ENCODE data around the gene BTNL8. TPM values are rescaled to one million over a fixed set of nuclear protein-coding genes. Genes with fewer than 3 reads are reported as not detected.

Gene BTNL8
- total RNA-seq (not detected), total RNA-seq (0 to 0.08 (median 0) reads per million in 29 experiments)
- total RNA-seq (2013) = not detected

- ChIA-PET CTCF (no interaction called here), POLR2A (no interaction called here)
- ATAC-seq (replicated peaks in 1 of 4) (no peak), DNase-seq (no peak)
- Mint-ChIP-seq H3K4me1 (no peaks in the 10 kb centered on the region), H3K36me3 (no peaks in the 10 kb centered on the region), H3K27ac (no peak within 1 kb of the TSS), H3K27me3 (peaks cover 3 to 5% of the 10 kb centered on the region in 2 donors), H3K4me3 (no peak within 1 kb of the TSS), H3K9me3 (no peaks in the 10 kb centered on the region)
- Histone ChIP-seq H3K27ac (ENCODE audit: low read length) (no peak within 1 kb of the TSS), H3K4me1 (ENCODE audit: control insufficient read depth in 1 of 2, extremely low read depth in 1 of 2, insufficient read depth in 2 of 2, low read length in 2 of 2) (no peaks in the 10 kb centered on the region), H3K4me3 (ENCODE audit: control insufficient read depth in 1 of 2, extremely low read depth in 1 of 2, low read length in 1 of 2) (no peak within 1 kb of the TSS), H3K9me3 (no peaks in the 10 kb centered on the region), H3K27me3 (replicated peaks in 1 of 2; ENCODE audit: control insufficient read depth in 2 of 2, extremely low read depth in 1 of 2, insufficient read depth in 2 of 2, low read length in 1 of 2) (no peaks in the 10 kb centered on the region), H3K36me3 (ENCODE audit: control insufficient read depth in 2 of 2, extremely low read depth in 1 of 2, insufficient read depth in 1 of 2, low read length in 1 of 2) (no peaks in the 10 kb centered on the region)
- 98% methylated on average over 6 of the region's 9 CpGs for WGBS (ENCODE audit: insufficient coverage)
Observed at GRCh38 chr5:180898621-180899246, at the start of gene BTNL8. TSS of gene BTNL8 (plus strand) at chr5:180899159. CDS start at chr5:180899311, 152 bp downstream.

- Mint-ChIP-seq H3K4me3 (no peak overlapping the region), H3K36me3 (peaks cover 73% of the 10 kb centered on the region), H3K27ac (no peak overlapping the region), H3K9me3 (peaks cover 9 to 39% (median 26%) of the 10 kb centered on the region in 3 donors), H3K27me3 (no peaks in the 10 kb centered on the region), H3K4me1 (peaks cover 16 to 23% (median 18%) of the 10 kb centered on the region in 3 donors)
- H3K36me3 ChIP-seq (ENCODE audit: control insufficient read depth in 2 of 2, extremely low read depth in 1 of 2, insufficient read depth in 1 of 2, low read length in 1 of 2) = peaks cover 14 to 36% of the 10 kb centered on the region in 2 donors
- CTCF ChIA-PET = interaction anchor here in 1 of 2 donors (1.4 kb wide), 1 partner anchor 11 kb away, joined by 9 read pairs; no protein-coding TSS in a partner anchor
- DNase-seq (no peak), ATAC-seq (replicated peaks in 1 of 4) (no peak)
- no peak overlapping the region for H3K27ac ChIP-seq (ENCODE audit: low read length)
- H3K9me3 ChIP-seq = peaks cover 20% of the 10 kb centered on the region
- H3K4me3 ChIP-seq (ENCODE audit: control insufficient read depth in 1 of 2, extremely low read depth in 1 of 2, low read length in 1 of 2) = no peak overlapping the region
- POLR2A ChIA-PET = no interaction called here
- no peaks in the 10 kb centered on the region for H3K4me1 ChIP-seq (ENCODE audit: control insufficient read depth in 1 of 2, extremely low read depth in 1 of 2, insufficient read depth in 2 of 2, low read length in 2 of 2)
- WGBS (ENCODE audit: insufficient coverage) = no CpG with 5 or more reads among the region's 4 CpGs
- no peaks in the 10 kb centered on the region for H3K27me3 ChIP-seq (replicated peaks in 1 of 2; ENCODE audit: control insufficient read depth in 2 of 2, extremely low read depth in 1 of 2, insufficient read depth in 2 of 2, low read length in 1 of 2)
Observed at GRCh38 chr5:180849827-180850226, 49.1 kb upstream of the BTNL8 start.

- H3K9me3 ChIP-seq = peaks cover 20% of the 10 kb centered on the region
- Mint-ChIP-seq H3K36me3 (peaks cover 78% of the 10 kb centered on the region), H3K27ac (no peak overlapping the region), H3K4me1 (peaks cover 19 to 28% (median 20%) of the 10 kb centered on the region in 3 donors), H3K27me3 (no peaks in the 10 kb centered on the region), H3K9me3 (peaks cover 9 to 39% (median 26%) of the 10 kb centered on the region in 3 donors), H3K4me3 (no peak overlapping the region)
- no CpG with 5 or more reads among the region's 10 CpGs for WGBS (ENCODE audit: insufficient coverage)
- CTCF ChIA-PET = interaction anchor here in 1 of 2 donors (0.6 to 1.4 kb wide), 2 partner anchors 10 to 1250 kb away, joined by 3 to 9 read pairs; no protein-coding TSS in a partner anchor
- H3K36me3 ChIP-seq (ENCODE audit: control insufficient read depth in 2 of 2, extremely low read depth in 1 of 2, insufficient read depth in 1 of 2, low read length in 1 of 2) = peaks cover 14 to 43% of the 10 kb centered on the region in 2 donors
- DNase-seq (no peak), ATAC-seq (replicated peaks in 1 of 4) (no peak)
- peak overlapping the region in 1 of 2 donors; percentile 29 for H3K4me3 ChIP-seq (ENCODE audit: control insufficient read depth in 1 of 2, extremely low read depth in 1 of 2, low read length in 1 of 2)
- no peaks in the 10 kb centered on the region for H3K27me3 ChIP-seq (replicated peaks in 1 of 2; ENCODE audit: control insufficient read depth in 2 of 2, extremely low read depth in 1 of 2, insufficient read depth in 2 of 2, low read length in 1 of 2)
- POLR2A ChIA-PET = no interaction called here
- H3K27ac ChIP-seq (ENCODE audit: low read length) = no peak overlapping the region
- no peaks in the 10 kb centered on the region for H3K4me1 ChIP-seq (ENCODE audit: control insufficient read depth in 1 of 2, extremely low read depth in 1 of 2, insufficient read depth in 2 of 2, low read length in 2 of 2)
Observed at GRCh38 chr5:180850434-180851078, 48.4 kb upstream of the BTNL8 start.

- H3K9me3 Mint-ChIP-seq = peaks cover 9 to 39% (median 26%) of the 10 kb centered on the region in 3 donors
- H3K27me3 ChIP-seq (replicated peaks in 1 of 2; ENCODE audit: control insufficient read depth in 2 of 2, extremely low read depth in 1 of 2, insufficient read depth in 2 of 2, low read length in 1 of 2) = no peaks in the 10 kb centered on the region
- no peak overlapping the region for H3K27ac Mint-ChIP-seq
- H3K4me3 ChIP-seq (ENCODE audit: control insufficient read depth in 1 of 2, extremely low read depth in 1 of 2, low read length in 1 of 2) = no peak overlapping the region
- H3K36me3 Mint-ChIP-seq = peaks cover 72% of the 10 kb centered on the region
- peaks cover 23 to 42% (median 27%) of the 10 kb centered on the region in 3 donors for H3K4me1 Mint-ChIP-seq
- no CpG with 5 or more reads among the region's 4 CpGs for WGBS (ENCODE audit: insufficient coverage)
- H3K27ac ChIP-seq (ENCODE audit: low read length) = no peak overlapping the region
- ATAC-seq (replicated peaks in 1 of 4) (no peak), DNase-seq (no peak)
- H3K9me3 ChIP-seq = peaks cover 20% of the 10 kb centered on the region
- no peak overlapping the region for H3K4me3 Mint-ChIP-seq
- no peaks in the 10 kb centered on the region for H3K27me3 Mint-ChIP-seq
- H3K4me1 ChIP-seq (ENCODE audit: control insufficient read depth in 1 of 2, extremely low read depth in 1 of 2, insufficient read depth in 2 of 2, low read length in 2 of 2) = no peaks in the 10 kb centered on the region
- CTCF ChIA-PET = interaction anchor here in 1 of 2 donors (0.6 kb wide), 1 partner anchor 8 kb away, joined by 3 read pairs; no protein-coding TSS in a partner anchor
- POLR2A ChIA-PET = no interaction called here
- H3K36me3 ChIP-seq (ENCODE audit: control insufficient read depth in 2 of 2, extremely low read depth in 1 of 2, insufficient read depth in 1 of 2, low read length in 1 of 2) = peaks cover 12 to 51% of the 10 kb centered on the region in 2 donors
Observed at GRCh38 chr5:180852495-180852894, 46.5 kb upstream of the BTNL8 start.

GRCh38 chr5:180853121-180853847, 45.7 kb upstream of the BTNL8 start:
- Mint-ChIP-seq H3K9me3 (peaks cover 9 to 32% (median 21%) of the 10 kb centered on the region in 3 donors), H3K4me3 (no peak overlapping the region), H3K4me1 (peaks cover 24 to 42% (median 27%) of the 10 kb centered on the region in 3 donors), H3K27me3 (no peaks in the 10 kb centered on the region), H3K36me3 (peaks cover 64% of the 10 kb centered on the region), H3K27ac (no peak overlapping the region)
- CTCF ChIA-PET = interaction anchor here in 1 of 2 donors (0.6 kb wide), 1 partner anchor 7 kb away, joined by 3 read pairs; no protein-coding TSS in a partner anchor
- ATAC-seq (replicated peaks in 1 of 4) = no peak
- H3K4me3 ChIP-seq (ENCODE audit: control insufficient read depth in 1 of 2, extremely low read depth in 1 of 2, low read length in 1 of 2) = no peak overlapping the region
- POLR2A ChIA-PET = no interaction called here
- peaks cover 12 to 54% of the 10 kb centered on the region in 2 donors for H3K36me3 ChIP-seq (ENCODE audit: control insufficient read depth in 2 of 2, extremely low read depth in 1 of 2, insufficient read depth in 1 of 2, low read length in 1 of 2)
- H3K27me3 ChIP-seq (replicated peaks in 1 of 2; ENCODE audit: control insufficient read depth in 2 of 2, extremely low read depth in 1 of 2, insufficient read depth in 2 of 2, low read length in 1 of 2) = no peaks in the 10 kb centered on the region
- H3K9me3 ChIP-seq = peaks cover 20% of the 10 kb centered on the region
- 77% methylated on average over 5 of the region's 13 CpGs for WGBS (ENCODE audit: insufficient coverage)
- no peak overlapping the region for H3K27ac ChIP-seq (ENCODE audit: low read length)
- H3K4me1 ChIP-seq (ENCODE audit: control insufficient read depth in 1 of 2, extremely low read depth in 1 of 2, insufficient read depth in 2 of 2, low read length in 2 of 2) = no peaks in the 10 kb centered on the region
- DNase-seq = no peak

GRCh38 chr5:180853848-180854176, 45.1 kb upstream of the BTNL8 start:
- peaks cover 64% of the 10 kb centered on the region for H3K36me3 Mint-ChIP-seq
- no peak overlapping the region for H3K27ac Mint-ChIP-seq
- H3K9me3 ChIP-seq = peaks cover 20% of the 10 kb centered on the region
- H3K9me3 Mint-ChIP-seq = peaks cover 9 to 27% (median 18%) of the 10 kb centered on the region in 3 donors
- H3K4me1 ChIP-seq (ENCODE audit: control insufficient read depth in 1 of 2, extremely low read depth in 1 of 2, insufficient read depth in 2 of 2, low read length in 2 of 2) = no peaks in the 10 kb centered on the region
- peaks cover 29 to 47% (median 31%) of the 10 kb centered on the region in 3 donors for H3K4me1 Mint-ChIP-seq
- peaks cover 12 to 57% of the 10 kb centered on the region in 2 donors for H3K36me3 ChIP-seq (ENCODE audit: control insufficient read depth in 2 of 2, extremely low read depth in 1 of 2, insufficient read depth in 1 of 2, low read length in 1 of 2)
- no peak overlapping the region for H3K27ac ChIP-seq (ENCODE audit: low read length)
- no CpG with 5 or more reads among the region's 1 CpG for WGBS (ENCODE audit: insufficient coverage)
- DNase-seq (no peak), ATAC-seq (replicated peaks in 1 of 4) (no peak)
- ChIA-PET POLR2A (no interaction called here), CTCF (no interaction called here)
- H3K4me3 ChIP-seq (ENCODE audit: control insufficient read depth in 1 of 2, extremely low read depth in 1 of 2, low read length in 1 of 2) = no peak overlapping the region
- no peaks in the 10 kb centered on the region for H3K27me3 ChIP-seq (replicated peaks in 1 of 2; ENCODE audit: control insufficient read depth in 2 of 2, extremely low read depth in 1 of 2, insufficient read depth in 2 of 2, low read length in 1 of 2)
- H3K4me3 Mint-ChIP-seq = no peak overlapping the region
- H3K27me3 Mint-ChIP-seq = no peaks in the 10 kb centered on the region

Data from T-cell (primary cell).